HCT116 (cell line): Measurements from ENCODE around the gene SERINC1. TPM values are rescaled to one million over a fixed set of nuclear protein-coding genes. Genes with fewer than 3 reads are reported as not detected.
"Not testable (repeated sequence)": the region's sequence is repeated elsewhere in the genome, so short reads cannot be mapped to it uniquely, and the experiment has no call there.

Experiments used
- ATAC-seq: fragments of 200-7000 bp; cut with Tn5 transposase; 2 replicates; pipeline ENCODE4 v1.9.1; 2020; ENCODE audit warnings: mild to moderate bottlenecking, moderate library complexity
- BruUV-seq: library from RNA; stranded (reverse); fragments of 400-500 nt; replicated peaks from 2 replicates; lab custom pipeline; 2021; lab: Mats Ljungman, UMichigan
- CTCF ChIA-PET: fragments of 300-600 bp; sonication (Branson Sonifier 250); formaldehyde crosslinking; loops from one replicate; lab custom pipeline; 2021; ENCODE audit warnings: antibody characterized with exemption; lab: Charles Lee
- POLR2A ChIA-PET: fragments of 300-600, 350-600 bp; sonication (Branson Sonifier 250); formaldehyde crosslinking; loops from one replicate; lab custom pipeline; 2021; ENCODE audit warnings: antibody characterized with exemption; lab: Charles Lee
- RAD21 ChIA-PET, 2 experiments: fragments of 300-600 bp; sonication (Branson Sonifier 250); formaldehyde crosslinking; loops; one replicate each; lab custom pipeline; 2023; ENCODE audit warnings: low total read pairs in 2 of 2; ENCODE audit not compliant: uncharacterized antibody in 2 of 2, unreplicated experiment in 2 of 2, low non-redundant PET in 1 of 2; lab: Charles Lee
- DNase-seq: peaks from one replicate; pipeline ENCODE4 v3.0.0-alpha.2; 2010; ENCODE audit warnings: low read depth, low spot score
- H2AFZ ChIP-seq: fragments of 200-600 bp; shearing (Covaris generic), sonication (generic); 2 replicates; pipeline ENCODE4 v1.6.1; 2017; ENCODE audit warnings: low read depth, mixed run types, mixed read lengths, antibody characterized with exemption, low read length; ENCODE audit not compliant: poor library complexity, severe bottlenecking
- H3K27ac ChIP-seq: 2 replicates; pipeline ENCODE4 v1.5.1; 2012; ENCODE audit warnings: low read depth, low read length
- H3K27me3 ChIP-seq: fragments of 200-600 bp; sonication (generic); 2 replicates; pipeline ENCODE4 v1.6.1; 2016; ENCODE audit warnings: mixed run types, low read length, mixed read lengths; ENCODE audit not compliant: insufficient read depth
- H3K36me3 ChIP-seq, 2 experiments: fragments of 200-500 bp in 1 of 2; fragments of 200-600 bp in 1 of 2; sonication (Bioruptor generic) in 1 of 2; sonication (generic) in 1 of 2; 2 replicates each; pipeline versions ENCODE4 v1.5.1 to v1.6.1; 2014 to 2016; ENCODE audit warnings: low read length in 2 of 2, inconsistent platforms in 1 of 2, mixed read lengths in 1 of 2, mixed run types in 1 of 2; ENCODE audit not compliant: insufficient read depth in 2 of 2, control insufficient read depth in 1 of 2
- H3K4me1 ChIP-seq, 2 experiments: fragments of 200-600 bp in 1 of 2; sonication (generic) in 1 of 2; 2 replicates each; pipeline versions ENCODE4 v1.5.1 to v1.6.1; 2012 to 2017; ENCODE audit warnings: low read length in 2 of 2, inconsistent platforms in 1 of 2, mild to moderate bottlenecking in 1 of 2, mixed read lengths in 1 of 2, mixed run types in 1 of 2, moderate library complexity in 1 of 2; ENCODE audit not compliant: insufficient read depth in 2 of 2, control insufficient read depth in 1 of 2
- H3K4me2 ChIP-seq: fragments of 200-600 bp; sonication (generic); 2 replicates; pipeline ENCODE4 v1.6.1; 2017; ENCODE audit warnings: mixed run types, low read length, mixed read lengths
- H3K4me3 ChIP-seq, 2 experiments: fragments of 200-600 bp in 1 of 2; sonication (generic) in 1 of 2; replicated peaks in 1 of 2; 2 replicates each; pipeline ENCODE4 v1.5.1; 2011 to 2016; ENCODE audit warnings: low read length in 2 of 2, control low read depth in 1 of 2, low read depth in 1 of 2, mild to moderate bottlenecking in 1 of 2, mixed read lengths in 1 of 2, mixed run types in 1 of 2
- H3K79me2 ChIP-seq: fragments of 200-600 bp; sonication (generic); 2 replicates; pipeline ENCODE4 v1.6.1; 2017; ENCODE audit warnings: mild to moderate bottlenecking, mixed run types, low read length, moderate library complexity, mixed read lengths; ENCODE audit not compliant: insufficient read depth
- H3K9ac ChIP-seq: fragments of 200-600 bp; sonication (generic); 2 replicates; pipeline ENCODE4 v1.6.1; 2016; ENCODE audit warnings: low read length, mixed read lengths
- H3K9me2 ChIP-seq: fragments of 200-600 bp; sonication (generic), shearing (Covaris generic); 2 replicates; pipeline ENCODE4 v1.6.1; 2017; ENCODE audit warnings: mixed run types, mild to moderate bottlenecking, moderate library complexity; ENCODE audit not compliant: insufficient read depth
- H3K9me3 ChIP-seq, 2 experiments: fragments of 200-500 bp in 1 of 2; fragments of 200-600 bp in 1 of 2; sonication (Bioruptor generic) in 1 of 2; sonication (generic) in 1 of 2; 2 replicates each; pipeline ENCODE4 v1.6.1; 2014 to 2017; ENCODE audit warnings: low read length in 2 of 2, mixed read lengths in 2 of 2, inconsistent platforms in 1 of 2, low read depth in 1 of 2, mild to moderate bottlenecking in 1 of 2, mixed run types in 1 of 2, moderate library complexity in 1 of 2; ENCODE audit not compliant: control insufficient read depth in 1 of 2, insufficient read depth in 1 of 2
- H4K20me1 ChIP-seq: fragments of 200-600 bp; sonication (generic), shearing (Covaris generic); 2 replicates; pipeline ENCODE4 v1.6.1; 2017; ENCODE audit warnings: mixed run types, mild to moderate bottlenecking, moderate library complexity; ENCODE audit not compliant: insufficient read depth
- ATF3 ChIP-seq: IDR thresholded peaks from 2 replicates; pipeline ENCODE4 v1.6.1; 2012
- CTCF ChIP-seq, 3 experiments: fragments of 200-600 bp in 1 of 3; sonication (generic) in 1 of 3; IDR thresholded peaks in 2 of 3; conservative IDR thresholded peaks in 1 of 3; 2 replicates each; pipeline ENCODE4 v1.5.1; 2012 to 2017; ENCODE audit warnings: low read depth in 2 of 3, low read length in 2 of 3, antibody characterized with exemption in 1 of 3, borderline replicate concordance in 1 of 3, control low read depth in 1 of 3, mild to moderate bottlenecking in 1 of 3, mixed read lengths in 1 of 3, mixed run types in 1 of 3, moderate library complexity in 1 of 3; ENCODE audit not compliant: insufficient read depth in 1 of 3
- EGR1 ChIP-seq: IDR thresholded peaks from 2 replicates; pipeline ENCODE4 v1.6.1; 2012; ENCODE audit warnings: low read depth
- ELF1 ChIP-seq: IDR thresholded peaks from 2 replicates; pipeline ENCODE4 v1.6.1; 2012; ENCODE audit warnings: low read depth, borderline replicate concordance
- FOSL1 ChIP-seq: IDR thresholded peaks from 2 replicates; pipeline ENCODE4 v1.6.1; 2012; ENCODE audit warnings: low read depth
- JUND ChIP-seq: IDR thresholded peaks from 2 replicates; pipeline ENCODE4 v1.6.1; 2012
- MAX ChIP-seq: IDR thresholded peaks from 2 replicates; pipeline ENCODE4 v1.6.1; 2012
- POLR2A ChIP-seq: IDR thresholded peaks from 2 replicates; pipeline ENCODE4 v1.7.0; 2011; ENCODE audit warnings: borderline replicate concordance; ENCODE audit not compliant: insufficient read depth, insufficient read length; ENCODE audit errors: extremely low read depth
- POLR2AphosphoS5 ChIP-seq: IDR thresholded peaks from 2 replicates; pipeline ENCODE4 v1.6.1; 2011; ENCODE audit warnings: mild to moderate bottlenecking, low read depth, low read length, moderate library complexity
- RAD21 ChIP-seq: IDR thresholded peaks from 2 replicates; pipeline ENCODE4 v1.6.1; 2012; ENCODE audit warnings: low read depth, mild to moderate bottlenecking
- SP1 ChIP-seq: IDR thresholded peaks from 2 replicates; pipeline ENCODE4 v1.6.1; 2012; ENCODE audit warnings: low read depth
- TCF7L2 ChIP-seq: IDR thresholded peaks from 2 replicates; pipeline ENCODE4 v1.7.0; 2011; ENCODE audit warnings: borderline replicate concordance, inconsistent platforms; ENCODE audit not compliant: insufficient read depth, insufficient read length; ENCODE audit errors: extremely low read depth
- YY1 ChIP-seq: IDR thresholded peaks from 2 replicates; pipeline ENCODE4 v1.6.1; 2011; ENCODE audit warnings: low read length, low read depth, moderate library complexity, mild to moderate bottlenecking; ENCODE audit not compliant: insufficient replicate concordance; ENCODE audit errors: extremely low read depth
- ZBTB33 ChIP-seq: IDR thresholded peaks from 2 replicates; pipeline ENCODE4 v1.6.1; 2011; ENCODE audit warnings: mild to moderate bottlenecking, low read length, moderate library complexity; ENCODE audit not compliant: insufficient replicate concordance; ENCODE audit errors: extremely low read depth
- ZFX ChIP-seq: fragments of 450-650 bp; IDR thresholded peaks from 2 replicates; pipeline ENCODE4 v1.6.1; 2017
- ZNF274 ChIP-seq: fragments of 200-500 bp; sonication (Bioruptor generic); IDR thresholded peaks from 2 replicates; pipeline ENCODE4 v1.6.1; 2014; ENCODE audit warnings: mild to moderate bottlenecking, low read depth, low read length, inconsistent platforms
- intact Hi-C: fragments of 100-400 bp; cut with micrococcal nuclease; formaldehyde crosslinking; loops from 2 replicates; pipeline ENCODE4 v1.10.0; 2022
- total RNA-seq: library from RNA; stranded (reverse); gene quantifications from one replicate; pipeline ENCODE4 v1.2.1, GENCODE V29; 2021; ENCODE audit not compliant: unreplicated experiment

Gene SERINC1
- total RNA-seq, 1 experiment from 2014 or later = 45.2 TPM

- H3K36me3 ChIP-seq = no peaks in the 10 kb centered on the region
- H3K9ac ChIP-seq = no peak overlapping the region
- no peaks in the 10 kb centered on the region for H3K9me2 ChIP-seq
- 0 out of 2 replicates have a peak, but pooled peaks cover 8% of the 10 kb centered on the region for H4K20me1 ChIP-seq
- H3K27ac ChIP-seq = no peak overlapping the region
- H3K79me2 ChIP-seq = peaks cover 98% of the 10 kb centered on the region
- no peak for ATAC-seq
- ChIA-PET CTCF (no interaction called here), POLR2A (no interaction called here), RAD21 (no interaction called here)
- no peak overlapping the region for H2AFZ ChIP-seq
- no peaks in the 10 kb centered on the region for H3K9me3 ChIP-seq
- H3K4me3 ChIP-seq = no peak overlapping the region
- BruUV-seq = no TSS peak
- TF ChIP-seq CTCF (IDR thresholded peaks at IDR 0.05 in 2 of 3, conservative IDR thresholded peaks at IDR 0.05 in 1 of 3; ENCODE audit: borderline replicate concordance in 1 of 3, insufficient read depth in 1 of 3, low read depth in 2 of 3, low read length in 2 of 3) = no peak
- TF ChIP-seq FOSL1 = no peak
- no peak for TF ChIP-seq ZBTB33
- TF ChIP-seq EGR1 = no peak
- no peak for TF ChIP-seq RAD21
- TF ChIP-seq MAX = no peak
- TF ChIP-seq ZNF274 = no peak
- TF ChIP-seq ZFX = no peak
- TF ChIP-seq ATF3 = no peak
- TF ChIP-seq ELF1 = no peak
- no peak for TF ChIP-seq TCF7L2
- TF ChIP-seq POLR2AphosphoS5 = no peak
- no peak for TF ChIP-seq SP1
- TF ChIP-seq JUND = no peak
- no peak for TF ChIP-seq POLR2A
- TF ChIP-seq YY1 = no peak
- H3K27me3 ChIP-seq = no peaks in the 10 kb centered on the region
- no peak overlapping the region for H3K4me2 ChIP-seq
- DNase-seq = no peak
- no peaks in the 10 kb centered on the region for H3K4me1 ChIP-seq
- intact Hi-C loops = no loop called here
These were observed 9.7 kb downstream of the SERINC1 start for GRCh38 chr6:122461885-122462284.

- ATAC-seq, DNase-seq, POLR2A ChIA-PET, H3K4me3 ChIP-seq, RAD21 ChIA-PET, H4K20me1 ChIP-seq, H3K4me1 ChIP-seq, H3K4me2 ChIP-seq, H3K9ac ChIP-seq, BruUV-seq, H3K27me3 ChIP-seq, CTCF ChIA-PET, intact Hi-C loops, H3K9me2 ChIP-seq, H3K27ac ChIP-seq, H3K9me3 ChIP-seq, H2AFZ ChIP-seq, H3K36me3 ChIP-seq: not testable (repeated sequence)
- peaks cover 78% of the 10 kb centered on the region for H3K79me2 ChIP-seq
These were observed 11.7 kb downstream of the SERINC1 start for GRCh38 chr6:122459865-122460416.
